Measurements from ENCODE around the gene RAB7A.

GRCh38 chr3:128735884-128736283, 9.9 kb downstream of the RAB7A start:
- TF ChIP-seq CTCF (conservative IDR thresholded peaks at IDR 0.05 in 1 of 2, IDR thresholded peaks at IDR 0.05 in 1 of 2; ENCODE audit: low read depth in 1 of 2, low read length in 2 of 2) = no peak
- TF ChIP-seq EZH2 (IDR thresholded peaks at IDR 0.05; ENCODE audit: low read length, missing control alignments) = no peak

Data from fibroblast of lung (primary cell).